HL-60 (cell line): ENCODE results near the gene IGFLR1.

Experiments used
- DNase-seq, 2 experiments: peaks; one replicate each; pipeline ENCODE4 v3.0.0-alpha.2; 2010 to 2020; ENCODE audit warnings: low read depth in 1 of 2, low spot score in 1 of 2
- H3K27ac ChIP-seq: fragments of 250-450 bp; sonication (Bioruptor Pico); replicated peaks from 2 replicates; pipeline ENCODE4 v1.5.1; 2020; ENCODE audit warnings: mild to moderate bottlenecking, moderate library complexity
- H3K27me3 ChIP-seq: fragments of 250-450 bp; sonication (Bioruptor Pico); 2 replicates; pipeline ENCODE4 v1.5.1; 2021; ENCODE audit warnings: mild to moderate bottlenecking, moderate library complexity; ENCODE audit not compliant: insufficient read depth, poor library complexity, severe bottlenecking
- H3K4me3 ChIP-seq: replicated peaks from 2 replicates; pipeline ENCODE4 v1.5.1; 2011; ENCODE audit warnings: mild to moderate bottlenecking, control low read depth, low read length; ENCODE audit not compliant: insufficient read depth
- CTCF ChIP-seq: IDR thresholded peaks from one replicate; pipeline ENCODE4 v1.5.1; 2011; ENCODE audit warnings: low read length, control low read depth, inconsistent platforms; ENCODE audit not compliant: insufficient read depth
- GABPA ChIP-seq: IDR thresholded peaks from 2 replicates; pipeline ENCODE4 v1.6.1; 2012; ENCODE audit warnings: low read depth
- POLR2AphosphoS5 ChIP-seq: IDR thresholded peaks from 2 replicates; pipeline ENCODE4 v1.6.1; 2012; ENCODE audit warnings: low read depth
- REST ChIP-seq: IDR thresholded peaks from 2 replicates; pipeline ENCODE4 v1.6.1; 2012; ENCODE audit warnings: low read depth; ENCODE audit not compliant: insufficient replicate concordance
- SPI1 ChIP-seq: IDR thresholded peaks from 2 replicates; pipeline ENCODE4 v1.6.1; 2012; ENCODE audit warnings: low read depth, mild to moderate bottlenecking, borderline replicate concordance

Gene IGFLR1

GRCh38 chr19:35789978-35790944 is 48.0 kb upstream of the IGFLR1 start:
- Histone ChIP-seq H3K27me3 (no peaks in the 10 kb centered on the region), H3K4me3 (no peak overlapping the region), H3K27ac (no peak overlapping the region)
- no peak for TF ChIP-seq CTCF
- TF ChIP-seq POLR2AphosphoS5: no peak
- TF ChIP-seq GABPA: no peak
- TF ChIP-seq REST: no peak
- no peak for TF ChIP-seq SPI1
- no peak for DNase-seq

GRCh38 chr19:35789195-35789977 is 47.1 kb upstream of the IGFLR1 start:
- TF ChIP-seq CTCF (no peak), SPI1 (no peak), GABPA (no peak), POLR2AphosphoS5 (no peak), REST (no peak)
- Histone ChIP-seq H3K27ac (no peak overlapping the region), H3K27me3 (no peaks in the 10 kb centered on the region), H3K4me3 (no peak overlapping the region)
- no peak for DNase-seq

- H3K27me3 ChIP-seq: no peaks in the 10 kb centered on the region
- TF ChIP-seq REST: no peak
- no peak for TF ChIP-seq POLR2AphosphoS5
- no peak for TF ChIP-seq CTCF
- TF ChIP-seq SPI1: no peak
- TF ChIP-seq GABPA: no peak
- DNase-seq: no peak
- no peak overlapping the region for H3K27ac ChIP-seq
- H3K4me3 ChIP-seq: no peak overlapping the region
Observed at GRCh38 chr19:35788205-35788960, 46.1 kb upstream of the IGFLR1 start.
